Measurements from ENCODE around the gene TXNDC2. TPM values are rescaled to one million over a fixed set of nuclear protein-coding genes. Genes with fewer than 3 reads are reported as not detected.

Gene TXNDC2
- total RNA-seq, 4 donors from 2014 or later: 0.33 TPM; not detected in 3

- no peak for TF ChIP-seq CTCF (IDR thresholded peaks at IDR 0.05; ENCODE audit: low read depth)
Observed at GRCh38 chr18:9887992-9888391, 2.2 kb downstream of the TXNDC2 start.

- TF ChIP-seq CTCF (IDR thresholded peaks at IDR 0.05; ENCODE audit: low read depth): no peak
Observed at GRCh38 chr18:9890196-9890595, 4.4 kb downstream of the TXNDC2 start.

- TF ChIP-seq CTCF (IDR thresholded peaks at IDR 0.05; ENCODE audit: low read depth): no peak
Observed at GRCh38 chr18:9890957-9891356, 5.2 kb downstream of the TXNDC2 start.

- no peak for TF ChIP-seq CTCF (IDR thresholded peaks at IDR 0.05; ENCODE audit: low read depth)
Observed at GRCh38 chr18:9894454-9895068, 8.8 kb downstream of the TXNDC2 start.

- no peak for TF ChIP-seq CTCF (IDR thresholded peaks at IDR 0.05; ENCODE audit: low read depth)
Observed at GRCh38 chr18:9897129-9897528, 11.4 kb downstream of the TXNDC2 start.

- TF ChIP-seq CTCF (IDR thresholded peaks at IDR 0.05; ENCODE audit: low read depth): no peak
Observed at GRCh38 chr18:9898792-9899549, 13.2 kb downstream of the TXNDC2 start.

GRCh38 chr18:9900699-9901098 lies 14.9 kb downstream of the TXNDC2 start:
- no peak for TF ChIP-seq CTCF (IDR thresholded peaks at IDR 0.05; ENCODE audit: low read depth)

Measured in subcutaneous adipose tissue (tissue), 4 donors.